NCI-H526 (cell line): ENCODE results near the gene PPP1CC.
A peak's percentile ranks its signal among the peaks of the same experiment; 100 is the strongest.
"Not testable (repeated sequence)": the region's sequence is repeated elsewhere in the genome, so short reads cannot be mapped to it uniquely, and the experiment has no call there.

Experiments
- DNase-seq, 2 experiments: peaks; one replicate each; lab custom pipeline; 2025; lab: John Stamatoyannopoulos, UW

PPP1CC gene

GRCh38 chr12:110725267-110725666, 17.4 kb downstream of the PPP1CC start:
- no peak for DNase-seq

GRCh38 chr12:110722892-110723291, 19.8 kb downstream of the PPP1CC start:
- not testable (repeated sequence) for DNase-seq

- DNase-seq = no peak
These were observed 21.1 kb downstream of the PPP1CC start for GRCh38 chr12:110721570-110721969.

- no peak for DNase-seq
These were observed 22.2 kb downstream of the PPP1CC start for GRCh38 chr12:110720516-110720915.

- no peak for DNase-seq
These were observed 24.3 kb downstream of the PPP1CC start for GRCh38 chr12:110718222-110718908.

GRCh38 chr12:110717037-110717436, 25.7 kb downstream of the PPP1CC start:
- no peak for DNase-seq

GRCh38 chr12:110708917-110709316, 33.8 kb downstream of the PPP1CC start:
- no peak for DNase-seq

- DNase-seq = no peak
These were observed 37.4 kb downstream of the PPP1CC start for GRCh38 chr12:110705309-110705708.

- DNase-seq = peak; percentile 16 to 53
These were observed 37.9 kb downstream of the PPP1CC start for GRCh38 chr12:110704750-110705149.

- no peak for DNase-seq
These were observed 38.5 kb downstream of the PPP1CC start for GRCh38 chr12:110704231-110704630.

- DNase-seq = no peak
These were observed 40.6 kb downstream of the PPP1CC start for GRCh38 chr12:110702081-110702480.

- DNase-seq = no peak
These were observed 42.9 kb downstream of the PPP1CC start for GRCh38 chr12:110699591-110700445.

GRCh38 chr12:110698171-110698902, 44.4 kb downstream of the PPP1CC start:
- peak; percentile 44 to 87 for DNase-seq

- no peak for DNase-seq
These were observed 45.5 kb downstream of the PPP1CC start for GRCh38 chr12:110697236-110697635.

- DNase-seq = no peak
These were observed 46.4 kb downstream of the PPP1CC start for GRCh38 chr12:110696283-110696682.

GRCh38 chr12:110694330-110694901, 48.3 kb downstream of the PPP1CC start:
- no peak for DNase-seq

GRCh38 chr12:110693731-110694130, 49.0 kb downstream of the PPP1CC start:
- no peak for DNase-seq

- DNase-seq = no peak
These were observed 52.6 kb downstream of the PPP1CC start for GRCh38 chr12:110690127-110690430.

GRCh38 chr12:110689281-110690126, 53.2 kb downstream of the PPP1CC start:
- DNase-seq = peak in 1 of 2 experiments; percentile 48

GRCh38 chr12:110688446-110689280, 54.0 kb downstream of the PPP1CC start, which contains the start of gene HVCN1:
Gene HVCN1 (minus strand): TSS chr12:110689115. CDS start chr12:110683245, 5,870 bp downstream.
- peak in 1 of 2 experiments; percentile 48 for DNase-seq
